ENCODE measurements around the gene GDA. TPM values are rescaled to one million over a fixed set of nuclear protein-coding genes. Genes with fewer than 3 reads are reported as not detected.

The GDA gene
- total RNA-seq, 1 donor from 2014 or later: 0.22 TPM

- Mint-ChIP-seq H3K4me3 (no peak overlapping the region), H3K36me3 (no peaks in the 10 kb centered on the region), H3K9me3 (no peaks in the 10 kb centered on the region), H3K4me1 (no peaks in the 10 kb centered on the region), H3K27me3 (ENCODE audit: low read depth) (no peaks in the 10 kb centered on the region), H3K27ac (no peak overlapping the region)
- DNase-seq (ENCODE audit: low spot score in 2 of 2, unreplicated experiment in 2 of 2): no peak
- TF ChIP-seq, protein P1, sequence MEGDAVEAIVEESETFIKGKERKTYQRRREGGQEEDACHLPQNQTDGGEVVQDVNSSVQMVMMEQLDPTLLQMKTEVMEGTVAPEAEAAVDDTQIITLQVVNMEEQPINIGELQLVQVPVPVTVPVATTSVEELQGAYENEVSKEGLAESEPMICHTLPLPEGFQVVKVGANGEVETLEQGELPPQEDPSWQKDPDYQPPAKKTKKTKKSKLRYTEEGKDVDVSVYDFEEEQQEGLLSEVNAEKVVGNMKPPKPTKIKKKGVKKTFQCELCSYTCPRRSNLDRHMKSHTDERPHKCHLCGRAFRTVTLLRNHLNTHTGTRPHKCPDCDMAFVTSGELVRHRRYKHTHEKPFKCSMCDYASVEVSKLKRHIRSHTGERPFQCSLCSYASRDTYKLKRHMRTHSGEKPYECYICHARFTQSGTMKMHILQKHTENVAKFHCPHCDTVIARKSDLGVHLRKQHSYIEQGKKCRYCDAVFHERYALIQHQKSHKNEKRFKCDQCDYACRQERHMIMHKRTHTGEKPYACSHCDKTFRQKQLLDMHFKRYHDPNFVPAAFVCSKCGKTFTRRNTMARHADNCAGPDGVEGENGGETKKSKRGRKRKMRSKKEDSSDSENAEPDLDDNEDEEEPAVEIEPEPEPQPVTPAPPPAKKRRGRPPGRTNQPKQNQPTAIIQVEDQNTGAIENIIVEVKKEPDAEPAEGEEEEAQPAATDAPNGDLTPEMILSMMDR (IDR thresholded peaks at IDR 0.05; ENCODE audit: unreplicated experiment): no peak
These were observed 17.2 kb upstream of the GDA start for GRCh38 chr9:72132052-72132451.

DNA sequence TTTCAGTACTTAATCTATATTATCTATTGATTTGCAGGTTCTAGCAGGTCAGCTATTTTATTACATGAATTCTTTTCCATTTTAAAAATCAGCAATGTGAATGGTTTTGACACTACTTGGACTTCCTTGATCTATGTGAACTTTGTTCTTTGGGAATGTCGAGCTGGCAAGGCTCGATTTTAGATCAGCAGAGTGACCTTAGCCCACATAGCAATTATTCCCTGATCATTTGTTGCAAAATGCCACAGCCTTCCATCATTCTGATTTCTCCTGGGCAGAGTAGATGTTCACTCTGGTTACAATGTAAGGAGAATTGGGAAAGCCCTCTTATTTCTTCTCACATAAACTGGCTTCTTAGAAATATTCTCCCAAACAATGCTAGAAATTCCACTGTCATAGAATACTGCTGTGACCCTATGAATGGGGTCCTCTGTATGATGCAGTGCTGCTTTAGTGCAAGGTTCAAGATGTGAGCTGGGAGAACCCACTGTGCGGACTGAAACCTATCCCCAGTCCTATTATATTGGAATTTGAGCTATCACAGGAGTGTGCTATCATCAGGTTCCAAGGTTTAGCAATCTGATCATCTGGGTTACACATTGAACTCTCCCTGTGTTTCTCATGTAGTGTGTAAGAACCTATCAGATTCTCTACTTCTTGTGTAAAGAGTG is 15.7 kb upstream of the GDA start:
- TF ChIP-seq, protein P1 (IDR thresholded peaks at IDR 0.05; ENCODE audit: unreplicated experiment): no peak
- Mint-ChIP-seq H3K9me3 (no peaks in the 10 kb centered on the region), H3K4me1 (no peaks in the 10 kb centered on the region), H3K36me3 (no peaks in the 10 kb centered on the region), H3K4me3 (no peak overlapping the region), H3K27me3 (ENCODE audit: low read depth) (no peaks in the 10 kb centered on the region), H3K27ac (no peak overlapping the region)
- DNase-seq (ENCODE audit: low spot score in 2 of 2, unreplicated experiment in 2 of 2): no peak

DNA sequence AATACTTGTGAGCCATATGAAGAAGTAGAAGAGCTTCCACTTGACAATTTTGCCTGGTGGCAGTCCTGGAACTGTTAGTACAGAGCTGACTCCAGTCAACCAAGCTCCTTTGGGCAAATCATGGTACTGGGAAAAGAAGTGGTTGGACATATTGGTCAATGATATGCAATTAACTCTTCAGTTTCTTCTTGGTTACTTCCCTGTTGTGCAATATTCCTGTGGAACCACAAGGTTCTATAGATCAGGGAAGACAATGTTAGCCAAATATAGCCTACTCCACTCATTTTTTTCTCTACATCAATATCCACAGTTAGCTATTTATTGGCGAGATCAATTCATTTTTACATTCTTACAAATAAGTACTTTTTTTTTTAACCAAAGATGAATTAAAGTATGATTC is 14.4 kb upstream of the GDA start:
- no peaks in the 10 kb centered on the region for H3K4me1 Mint-ChIP-seq
- H3K36me3 Mint-ChIP-seq: no peaks in the 10 kb centered on the region
- H3K27me3 Mint-ChIP-seq (ENCODE audit: low read depth): peaks cover 3% of the 10 kb centered on the region
- H3K4me3 Mint-ChIP-seq: no peak overlapping the region
- H3K27ac Mint-ChIP-seq: no peak overlapping the region
- TF ChIP-seq, protein P1 (IDR thresholded peaks at IDR 0.05; ENCODE audit: unreplicated experiment): no peak
- no peak for DNase-seq (ENCODE audit: low spot score in 2 of 2, unreplicated experiment in 2 of 2)
- no peaks in the 10 kb centered on the region for H3K9me3 Mint-ChIP-seq

GRCh38 chr9:72137697-72138365 is 11.4 kb upstream of the GDA start:
- Mint-ChIP-seq H3K9me3 (no peaks in the 10 kb centered on the region), H3K4me3 (no peak overlapping the region), H3K4me1 (no peaks in the 10 kb centered on the region), H3K27me3 (ENCODE audit: low read depth) (peaks cover 13% of the 10 kb centered on the region), H3K36me3 (no peaks in the 10 kb centered on the region), H3K27ac (no peak overlapping the region)
- TF ChIP-seq, protein P1 (IDR thresholded peaks at IDR 0.05; ENCODE audit: unreplicated experiment): no peak
- no peak for DNase-seq (ENCODE audit: low spot score in 2 of 2, unreplicated experiment in 2 of 2)

DNA sequence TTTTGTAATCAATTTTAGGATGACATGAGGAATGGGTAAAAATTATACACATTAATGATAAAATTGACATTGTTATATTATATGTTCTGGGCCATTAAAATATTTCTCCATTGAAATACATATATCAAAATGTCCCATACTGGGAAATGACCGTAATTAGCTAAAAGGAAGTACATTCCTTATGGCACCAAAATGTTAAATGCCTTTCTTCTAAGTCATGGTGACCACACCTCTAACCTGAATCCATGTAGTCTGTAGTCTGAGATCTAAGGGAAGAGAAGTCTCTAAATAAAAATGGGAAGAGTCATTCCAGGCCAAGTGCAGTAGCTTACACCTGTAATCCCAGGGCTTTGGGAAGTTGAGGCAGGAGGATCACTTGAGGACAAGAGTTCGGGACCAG is 10.0 kb upstream of the GDA start:
- TF ChIP-seq, protein P1 (IDR thresholded peaks at IDR 0.05; ENCODE audit: unreplicated experiment): no peak
- Mint-ChIP-seq H3K4me3 (no peak overlapping the region), H3K4me1 (no peaks in the 10 kb centered on the region), H3K9me3 (no peaks in the 10 kb centered on the region), H3K27me3 (ENCODE audit: low read depth) (peaks cover 13% of the 10 kb centered on the region), H3K36me3 (no peaks in the 10 kb centered on the region), H3K27ac (no peak overlapping the region)
- no peak for DNase-seq (ENCODE audit: low spot score in 2 of 2, unreplicated experiment in 2 of 2)

Measured in mesothelial cell of epicardium (in vitro differentiated cells).